GM12891 (cell line): Measurements from ENCODE around the gene CPEB4.

Experiments used
- POLR2A ChIP-seq: IDR thresholded peaks from 2 replicates; pipeline ENCODE4 v1.6.1; 2011; ENCODE audit warnings: low read depth, low read length, control low read depth
- POLR2AphosphoS5 ChIP-seq: IDR thresholded peaks from 2 replicates; pipeline ENCODE4 v1.6.1; 2011; ENCODE audit warnings: low read depth, low read length, control low read depth
- TAF1 ChIP-seq: IDR thresholded peaks from 2 replicates; pipeline ENCODE4 v1.6.1; 2011; ENCODE audit warnings: low read depth, low read length, control low read depth

- TF ChIP-seq POLR2A (no peak), POLR2AphosphoS5 (no peak), TAF1 (no peak)
Observed at GRCh38 chr5:173919443-173919842, 31.3 kb downstream of the CPEB4 start.
